Panc1 (cell line): ENCODE measurements around the gene C2CD3.

ENCODE experiments used
- TF ChIP-seq, protein P1 (sequence below): fragments of 450-650 bp; IDR thresholded peaks from 2 replicates; pipeline ENCODE4 v1.5.1; 2017; ENCODE audit warnings: mild to moderate bottlenecking
- TF ChIP-seq, protein P2 (sequence below), 2 experiments: IDR thresholded peaks; 2 replicates each; pipeline ENCODE4 v1.6.1; 2011 to 2012; ENCODE audit warnings: low read depth in 2 of 2, control low read depth in 1 of 2, low read length in 1 of 2, mild to moderate bottlenecking in 1 of 2, moderate library complexity in 1 of 2; ENCODE audit not compliant: insufficient read depth in 1 of 2

DNA sequence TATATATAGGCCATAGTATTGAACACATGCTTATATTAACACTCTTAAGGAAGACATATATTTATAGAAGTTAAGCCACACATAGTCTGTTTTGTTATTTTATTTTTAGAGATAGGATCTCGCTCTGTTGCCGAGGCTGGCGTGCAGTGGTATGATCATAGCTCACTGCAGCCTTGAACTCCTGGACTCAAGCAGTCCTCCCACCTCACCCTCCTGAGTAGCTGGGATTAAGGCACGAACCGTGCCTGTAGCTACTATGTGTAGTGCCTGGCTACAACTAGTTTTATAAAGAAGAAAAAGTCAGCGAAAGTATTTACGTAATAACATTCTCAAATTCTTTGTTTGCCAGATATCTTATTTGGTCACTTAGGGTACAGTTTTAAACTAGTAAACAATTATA is 182.6 kb downstream of the C2CD3 start:
- TF ChIP-seq, protein P1, sequence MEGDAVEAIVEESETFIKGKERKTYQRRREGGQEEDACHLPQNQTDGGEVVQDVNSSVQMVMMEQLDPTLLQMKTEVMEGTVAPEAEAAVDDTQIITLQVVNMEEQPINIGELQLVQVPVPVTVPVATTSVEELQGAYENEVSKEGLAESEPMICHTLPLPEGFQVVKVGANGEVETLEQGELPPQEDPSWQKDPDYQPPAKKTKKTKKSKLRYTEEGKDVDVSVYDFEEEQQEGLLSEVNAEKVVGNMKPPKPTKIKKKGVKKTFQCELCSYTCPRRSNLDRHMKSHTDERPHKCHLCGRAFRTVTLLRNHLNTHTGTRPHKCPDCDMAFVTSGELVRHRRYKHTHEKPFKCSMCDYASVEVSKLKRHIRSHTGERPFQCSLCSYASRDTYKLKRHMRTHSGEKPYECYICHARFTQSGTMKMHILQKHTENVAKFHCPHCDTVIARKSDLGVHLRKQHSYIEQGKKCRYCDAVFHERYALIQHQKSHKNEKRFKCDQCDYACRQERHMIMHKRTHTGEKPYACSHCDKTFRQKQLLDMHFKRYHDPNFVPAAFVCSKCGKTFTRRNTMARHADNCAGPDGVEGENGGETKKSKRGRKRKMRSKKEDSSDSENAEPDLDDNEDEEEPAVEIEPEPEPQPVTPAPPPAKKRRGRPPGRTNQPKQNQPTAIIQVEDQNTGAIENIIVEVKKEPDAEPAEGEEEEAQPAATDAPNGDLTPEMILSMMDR = no peak
- TF ChIP-seq, protein P2, sequence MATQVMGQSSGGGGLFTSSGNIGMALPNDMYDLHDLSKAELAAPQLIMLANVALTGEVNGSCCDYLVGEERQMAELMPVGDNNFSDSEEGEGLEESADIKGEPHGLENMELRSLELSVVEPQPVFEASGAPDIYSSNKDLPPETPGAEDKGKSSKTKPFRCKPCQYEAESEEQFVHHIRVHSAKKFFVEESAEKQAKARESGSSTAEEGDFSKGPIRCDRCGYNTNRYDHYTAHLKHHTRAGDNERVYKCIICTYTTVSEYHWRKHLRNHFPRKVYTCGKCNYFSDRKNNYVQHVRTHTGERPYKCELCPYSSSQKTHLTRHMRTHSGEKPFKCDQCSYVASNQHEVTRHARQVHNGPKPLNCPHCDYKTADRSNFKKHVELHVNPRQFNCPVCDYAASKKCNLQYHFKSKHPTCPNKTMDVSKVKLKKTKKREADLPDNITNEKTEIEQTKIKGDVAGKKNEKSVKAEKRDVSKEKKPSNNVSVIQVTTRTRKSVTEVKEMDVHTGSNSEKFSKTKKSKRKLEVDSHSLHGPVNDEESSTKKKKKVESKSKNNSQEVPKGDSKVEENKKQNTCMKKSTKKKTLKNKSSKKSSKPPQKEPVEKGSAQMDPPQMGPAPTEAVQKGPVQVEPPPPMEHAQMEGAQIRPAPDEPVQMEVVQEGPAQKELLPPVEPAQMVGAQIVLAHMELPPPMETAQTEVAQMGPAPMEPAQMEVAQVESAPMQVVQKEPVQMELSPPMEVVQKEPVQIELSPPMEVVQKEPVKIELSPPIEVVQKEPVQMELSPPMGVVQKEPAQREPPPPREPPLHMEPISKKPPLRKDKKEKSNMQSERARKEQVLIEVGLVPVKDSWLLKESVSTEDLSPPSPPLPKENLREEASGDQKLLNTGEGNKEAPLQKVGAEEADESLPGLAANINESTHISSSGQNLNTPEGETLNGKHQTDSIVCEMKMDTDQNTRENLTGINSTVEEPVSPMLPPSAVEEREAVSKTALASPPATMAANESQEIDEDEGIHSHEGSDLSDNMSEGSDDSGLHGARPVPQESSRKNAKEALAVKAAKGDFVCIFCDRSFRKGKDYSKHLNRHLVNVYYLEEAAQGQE (IDR thresholded peaks at IDR 0.05; ENCODE audit: insufficient read depth in 1 of 2, low read depth in 2 of 2, low read length in 1 of 2) = no peak
